Mucosa of gallbladder (tissue), 1 donor: ENCODE measurements around the gene NCOA6. TPM values are rescaled to one million over a fixed set of nuclear protein-coding genes. Genes with fewer than 3 reads are reported as not detected.

Source experiments
- DNase-seq: peaks from one replicate; pipeline ENCODE4 v3.0.0-alpha.2; 2020; ENCODE audit warnings: low spot score
- total RNA-seq: library from RNA; stranded (reverse); gene quantifications from one replicate; pipeline ENCODE4 v1.2.1, GENCODE V29; 2021
- donor health status: DM: no; HTN: no; CAD: no.

The NCOA6 gene
- total RNA-seq, 1 donor from 2014 or later, result 33.5 TPM

DNA sequence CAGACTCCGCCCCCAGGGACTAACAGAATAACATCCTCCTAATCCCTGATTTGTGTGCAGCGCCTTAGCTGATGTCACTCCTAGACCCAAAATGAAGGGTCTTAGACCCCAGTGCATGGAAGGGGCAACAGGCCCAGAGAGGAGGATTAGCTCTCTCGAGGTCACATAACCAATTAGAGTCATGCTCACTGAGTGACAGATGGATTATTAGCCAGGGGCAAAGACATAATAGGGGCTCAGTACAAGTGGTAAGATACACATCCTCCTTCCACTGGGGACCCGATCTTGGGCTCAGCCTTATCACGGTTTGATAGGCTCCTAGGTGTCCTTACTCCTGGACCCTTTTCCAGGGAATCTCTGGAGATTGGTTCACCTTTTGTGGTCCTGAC, 120.4 kb downstream of the NCOA6 start:
- no peak for DNase-seq

DNA sequence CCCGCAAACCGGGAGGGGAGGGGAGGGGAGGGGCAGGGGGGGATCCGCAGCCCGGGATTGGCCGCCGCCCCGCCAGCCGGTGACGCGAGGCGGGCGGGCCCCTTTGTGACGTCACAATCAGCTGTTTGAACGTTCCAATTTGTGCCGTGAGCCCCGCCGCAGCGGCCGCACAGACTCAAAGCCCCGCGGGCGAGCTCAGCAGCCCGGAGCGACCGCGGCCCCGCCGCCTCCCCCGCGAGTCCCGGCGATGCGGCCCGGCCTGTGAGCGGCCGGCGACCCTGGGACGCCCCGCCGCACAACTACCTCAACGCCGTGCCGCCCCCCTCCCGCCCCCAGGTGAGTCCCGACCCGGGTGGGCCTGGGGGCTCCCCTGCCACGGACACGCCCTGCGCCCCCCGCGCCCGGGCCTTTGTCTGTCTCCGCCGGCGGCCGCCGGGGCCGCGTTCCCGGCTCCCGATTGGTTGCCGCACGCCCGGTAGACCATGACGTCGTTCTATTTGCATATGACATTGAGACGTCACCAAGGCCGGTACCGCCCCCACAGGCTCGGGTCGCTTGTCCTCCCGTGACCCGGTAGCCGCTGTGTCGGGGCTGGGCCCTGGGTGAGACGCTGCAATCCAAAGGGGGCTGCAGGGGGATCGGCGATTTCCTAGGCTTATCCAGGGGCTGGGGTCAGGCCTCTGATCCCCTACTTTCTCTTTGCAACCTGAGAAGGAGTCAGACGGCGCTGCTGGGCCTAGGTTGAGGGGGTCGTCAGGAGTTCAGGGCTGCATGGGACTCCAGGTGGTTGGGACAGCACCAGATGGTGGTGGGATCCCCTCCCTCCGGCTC, 121.1 kb downstream of the NCOA6 start, which contains the start of gene TP53INP2:
Gene TP53INP2 (plus strand): TSS at position 168 of the 831 bp plus-strand sequence. CDS start 4,396 bp downstream, outside the sequence.
- DNase-seq, result peak; percentile 93

DNA sequence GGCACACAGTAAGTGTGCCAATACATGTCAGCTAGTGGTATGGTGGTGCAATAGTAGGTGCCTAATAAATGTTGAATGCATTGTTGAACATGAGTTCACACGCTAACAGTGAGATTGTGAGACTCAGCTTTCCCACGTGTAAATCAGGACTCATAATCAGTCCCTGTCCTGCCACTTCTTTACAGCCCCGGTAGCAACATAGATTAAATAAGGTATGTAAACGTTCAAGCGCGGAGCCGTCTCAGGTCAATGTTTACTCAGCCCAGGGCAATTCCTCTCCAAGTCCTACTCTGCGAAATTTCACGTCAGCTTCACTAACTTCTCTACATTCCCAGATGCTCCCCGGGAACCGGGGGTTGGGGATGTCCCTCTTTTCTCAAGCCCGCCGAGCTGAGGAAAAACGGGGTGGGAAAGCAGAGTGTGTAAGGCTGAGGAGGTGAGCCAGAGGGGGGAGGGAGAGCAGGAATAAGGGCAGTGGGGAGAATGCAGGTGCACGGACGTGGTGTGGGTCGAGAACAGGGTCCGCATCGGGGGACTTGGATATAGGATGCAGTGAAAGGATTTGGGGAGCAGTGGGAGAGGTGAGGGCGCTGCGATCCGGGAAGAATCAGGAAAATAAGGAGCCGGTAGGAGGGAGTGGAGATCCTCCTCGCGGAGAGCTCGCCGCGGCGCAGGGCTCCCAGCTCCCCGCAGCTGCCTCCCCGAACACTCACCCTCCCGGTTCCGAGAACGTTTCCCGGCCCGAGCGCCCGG, 121.9 kb downstream of the NCOA6 start:
- DNase-seq, result peak; percentile 18

GRCh38 chr20:34703061-34703423, 122.4 kb downstream of the NCOA6 start:
- no peak for DNase-seq

- DNase-seq, result no peak
These were observed 123.9 kb downstream of the NCOA6 start for GRCh38 chr20:34701405-34702085.

DNA sequence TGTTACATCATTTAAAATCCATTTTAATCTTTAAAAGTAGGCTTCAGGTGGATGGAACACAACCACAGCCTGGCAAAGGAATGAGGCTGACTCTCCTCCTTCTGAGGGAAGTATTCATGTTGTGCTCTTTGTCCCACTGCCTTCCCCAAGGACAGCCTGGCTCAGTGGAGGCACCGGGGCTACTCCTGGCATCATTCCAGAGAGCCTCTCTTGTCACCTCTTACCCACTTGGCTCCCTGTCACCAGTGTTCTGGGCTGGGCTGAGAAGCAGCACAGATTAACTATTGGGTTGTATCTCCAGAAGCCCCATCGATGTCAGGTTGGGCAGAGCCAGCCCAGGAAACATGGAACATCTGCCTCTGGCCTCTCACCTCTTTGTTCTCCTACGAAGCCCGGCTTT, 132.0 kb downstream of the NCOA6 start:
- DNase-seq, result no peak

DNA sequence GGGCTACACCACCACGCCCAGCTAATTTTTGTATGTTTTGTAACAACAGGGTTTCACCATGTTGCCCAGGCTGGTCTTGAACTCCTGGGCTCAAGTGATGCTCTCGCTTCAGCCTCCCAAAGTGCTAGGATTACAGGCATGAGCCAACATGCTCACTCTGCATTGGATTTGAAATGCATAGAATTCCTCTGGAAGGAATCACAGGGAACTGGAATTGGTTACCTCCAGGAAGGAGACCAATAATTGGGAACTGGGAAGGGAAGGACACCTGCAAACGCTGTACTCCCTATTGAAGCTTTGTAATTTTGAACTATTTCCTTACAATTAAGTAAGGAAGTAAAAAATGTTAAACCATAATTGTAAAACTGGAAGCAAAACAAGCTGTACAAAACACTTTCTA, 133.6 kb downstream of the NCOA6 start:
- DNase-seq, result no peak

DNA sequence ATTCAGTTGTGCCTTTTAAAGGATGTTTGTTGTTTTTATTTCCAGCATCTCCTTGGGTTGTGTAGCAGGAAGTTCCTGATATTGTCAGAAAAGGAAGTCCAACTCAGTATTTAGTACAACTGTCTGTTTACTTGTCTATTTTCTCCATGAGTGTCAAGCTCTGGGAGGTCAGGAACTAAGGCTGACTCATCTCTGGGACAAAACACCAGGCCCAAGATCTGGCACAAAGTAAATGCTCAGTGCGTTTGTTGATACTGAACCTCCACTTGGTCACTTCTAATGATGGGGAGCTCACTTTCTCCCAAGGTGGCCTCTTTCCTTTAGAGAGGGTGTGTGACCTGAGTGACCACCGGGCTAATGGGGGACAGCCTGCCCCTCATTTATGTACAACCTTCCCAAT, 136.0 kb downstream of the NCOA6 start:
- no peak for DNase-seq

DNA sequence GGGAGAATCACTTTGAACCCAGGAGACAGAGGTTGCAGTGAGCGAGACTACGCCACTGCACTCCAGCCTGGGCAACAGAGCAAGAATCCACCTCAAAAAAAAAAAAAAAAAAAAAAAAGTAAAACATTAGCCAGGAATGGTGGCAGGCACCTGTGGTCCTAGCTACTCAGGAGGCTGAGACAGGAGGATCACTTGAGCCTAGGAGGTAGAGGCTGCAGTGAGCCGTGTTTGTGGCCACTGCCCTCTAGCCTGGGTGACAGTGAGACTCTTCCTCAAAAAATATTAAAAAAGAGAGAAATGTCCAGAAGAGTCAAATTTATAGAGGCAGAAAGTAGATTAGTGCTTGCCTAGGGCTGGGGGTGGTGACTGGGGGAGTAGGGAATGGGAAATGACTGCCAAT, 141.8 kb downstream of the NCOA6 start:
- no peak for DNase-seq

GRCh38 chr20:34680586-34681175, 144.8 kb downstream of the NCOA6 start:
- no peak for DNase-seq

DNA sequence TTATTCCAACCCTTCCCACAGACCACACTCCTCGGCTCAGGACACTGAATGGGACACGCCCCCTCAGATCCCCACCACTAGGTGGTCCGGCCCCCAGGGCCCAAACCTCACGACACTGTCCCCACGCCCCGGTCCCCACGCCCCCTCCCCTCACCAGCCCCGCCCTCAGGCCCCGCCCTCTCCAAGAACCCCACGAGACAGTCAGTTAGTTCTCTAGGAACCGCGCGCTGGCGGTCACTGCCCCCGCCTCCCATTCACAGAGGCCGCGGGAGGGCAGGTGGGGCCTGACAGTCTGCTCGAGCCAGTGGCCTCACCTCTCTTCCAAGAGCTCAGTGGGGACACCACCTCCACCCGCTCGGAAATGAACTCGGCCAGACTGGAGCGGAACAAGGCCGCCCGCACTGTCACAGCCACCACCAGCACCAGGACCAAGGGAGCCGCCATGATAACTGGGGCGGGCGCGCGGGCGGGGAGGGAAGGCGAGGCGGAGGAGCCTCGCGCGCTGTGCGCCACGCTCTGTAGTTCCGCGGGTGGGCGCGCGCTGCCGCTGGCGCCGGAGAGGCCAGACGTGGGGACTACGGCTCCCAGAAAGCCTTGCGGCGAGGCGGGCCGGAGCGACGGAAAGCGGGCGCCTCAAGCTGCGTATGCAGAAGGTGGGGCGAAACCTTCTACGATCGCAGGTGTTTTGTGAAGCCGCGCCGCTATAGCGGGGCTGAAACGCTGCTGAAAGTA, 148.6 kb downstream of the NCOA6 start, which contains the start of gene PIGU:
Gene PIGU (minus strand): TSS at position 451 of the 732 bp plus-strand sequence. CDS start 7 bp downstream, at position 444.
- DNase-seq, result peak; percentile 97

DNA sequence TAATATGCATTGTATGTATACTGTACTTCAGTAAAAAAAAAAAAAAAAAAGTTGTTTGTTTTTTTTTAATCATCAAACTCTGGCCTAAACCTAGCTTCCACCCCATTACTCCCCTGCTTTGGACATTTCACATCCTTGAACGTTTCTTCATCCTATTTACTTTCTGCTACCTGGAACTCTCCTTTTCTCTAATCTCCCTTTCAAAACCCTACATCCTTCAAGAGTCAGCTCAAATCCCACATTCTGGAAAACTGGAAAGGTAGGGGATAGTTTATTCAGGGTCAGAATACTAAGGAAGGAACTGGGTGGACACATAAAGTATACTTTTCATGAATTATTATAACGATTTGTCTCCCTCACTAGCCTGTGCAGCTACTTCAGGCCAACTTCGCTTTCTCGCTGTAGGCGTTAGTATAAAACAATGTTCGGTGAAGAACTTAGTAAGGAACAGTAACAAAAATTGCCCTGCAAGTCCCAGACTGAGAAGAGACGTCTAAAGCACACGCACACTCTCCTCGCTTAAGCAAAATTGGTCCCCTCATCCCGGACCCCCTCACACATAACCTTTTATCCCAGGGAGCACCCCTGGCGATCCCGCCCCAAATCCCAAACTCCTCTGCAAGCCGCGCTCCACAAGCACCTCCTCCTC, 149.3 kb downstream of the NCOA6 start:
- no peak for DNase-seq

DNA sequence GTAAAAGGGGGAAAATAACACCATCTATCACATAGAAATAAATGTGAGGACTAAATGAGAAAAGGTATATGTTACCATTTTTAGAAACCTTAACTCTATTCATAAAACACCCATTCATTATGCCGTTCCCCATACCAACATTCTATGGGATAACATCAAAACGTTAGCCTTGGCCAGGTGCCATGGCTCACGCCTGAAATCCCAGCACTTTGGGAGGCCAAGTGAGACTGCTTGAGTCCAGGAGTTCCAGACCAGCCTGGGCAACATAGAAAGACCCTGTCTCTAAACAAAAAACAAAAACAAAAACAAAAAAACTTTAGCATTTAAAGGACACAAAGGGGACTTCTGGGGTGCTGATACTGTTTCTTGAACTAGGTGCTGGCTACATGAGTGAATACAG, 149.9 kb downstream of the NCOA6 start:
- DNase-seq, result no peak

DNA sequence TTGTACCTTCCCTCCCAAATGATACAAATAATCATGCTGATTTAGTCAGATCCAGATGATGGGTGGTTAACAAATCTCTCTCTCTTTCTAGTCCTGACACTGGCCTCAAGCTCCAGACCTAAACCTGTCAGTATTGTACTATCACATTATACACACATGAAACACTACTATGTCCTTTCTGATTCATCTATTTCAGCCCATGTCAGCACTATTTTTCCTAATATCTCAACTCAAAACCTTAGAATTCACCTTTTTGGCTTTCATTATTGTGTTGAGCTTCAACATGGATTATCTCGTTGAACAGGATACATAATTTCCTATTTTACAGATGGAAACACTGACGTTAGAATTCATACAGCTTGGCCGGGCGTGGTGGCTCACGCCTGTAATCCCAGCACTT, 152.0 kb downstream of the NCOA6 start:
- DNase-seq, result no peak

DNA sequence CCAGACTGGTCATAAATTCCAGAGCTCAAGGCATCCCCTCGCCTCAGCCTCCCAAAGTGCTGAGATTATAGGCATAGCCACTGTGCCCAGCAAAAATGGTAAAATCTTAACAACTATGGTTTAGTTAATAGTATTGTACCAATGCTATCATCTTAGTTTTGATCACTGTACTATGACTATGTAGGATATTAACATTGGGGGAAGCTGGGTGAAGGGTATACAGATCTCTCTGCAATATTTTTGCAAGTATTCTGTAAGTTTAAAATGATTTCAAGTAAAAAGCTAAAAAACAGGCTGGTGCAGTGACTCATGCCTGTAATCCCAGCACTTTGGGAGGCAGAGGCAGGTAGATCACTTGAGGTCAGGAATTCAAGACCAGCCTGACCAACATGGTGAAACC, 156.4 kb downstream of the NCOA6 start:
- DNase-seq, result no peak

Other genes with a start within 250 kb of the NCOA6 start
- 19.1 TPM for gene PIGU, start 148.6 kb downstream of the NCOA6 start, total RNA-seq
- 59.1 TPM for gene TP53INP2, start 121.3 kb downstream of the NCOA6 start, total RNA-seq
- 40.6 TPM for gene GGT7, start 47.2 kb upstream of the NCOA6 start, total RNA-seq
- gene ACSS2, start 51.0 kb upstream of the NCOA6 start, total RNA-seq, result 98.1 TPM
- gene GSS, start 130.2 kb upstream of the NCOA6 start, total RNA-seq, result 50.0 TPM
- gene MYH7B, start 130.2 kb upstream of the NCOA6 start, total RNA-seq, result 1.4 TPM